Kidney (tissue), 14 donors: Measurements from ENCODE around the gene SCRG1. TPM values are rescaled to one million over a fixed set of nuclear protein-coding genes. Genes with fewer than 3 reads are reported as not detected.

Experiments
- DNase-seq, 5 donors: peaks; one replicate each; pipeline ENCODE4 v3.0.0-alpha.2; 2013 to 2020
- FAIRE-seq: peaks from 2 replicates; lab custom pipeline; 2012; peaks lifted over from hg19 to GRCh38; lab: Jason Lieb, UNC
- H3K27ac ChIP-seq, 2 donors: one replicate each; pipeline ENCODE4 v1.7.0; 2013; ENCODE audit warnings: low read depth in 2 of 2, low read length in 2 of 2, inconsistent platforms in 1 of 2
- H3K27me3 ChIP-seq: one replicate; pipeline ENCODE4 v1.7.1; 2013; ENCODE audit warnings: low read length, inconsistent platforms; ENCODE audit not compliant: control insufficient read depth, insufficient read depth
- H3K36me3 ChIP-seq, 3 donors: one replicate each; pipeline versions ENCODE4 v1.7.0 to v1.7.1; 2013; ENCODE audit warnings: low read length in 3 of 3, control low read depth in 1 of 3, inconsistent platforms in 1 of 3; ENCODE audit not compliant: insufficient read depth in 3 of 3, control insufficient read depth in 2 of 3
- H3K4me1 ChIP-seq, 3 donors: one replicate each; pipeline versions ENCODE4 v1.7.0 to v1.7.1; 2013; ENCODE audit warnings: low read length in 3 of 3, inconsistent platforms in 1 of 3, low read depth in 1 of 3; ENCODE audit not compliant: control insufficient read depth in 2 of 3, insufficient read depth in 2 of 3
- H3K4me3 ChIP-seq, 3 donors: one replicate each; pipeline versions ENCODE4 v1.7.0 to v1.8.1; 2013; ENCODE audit warnings: low read length in 3 of 3, control low read depth in 1 of 3, inconsistent platforms in 1 of 3
- H3K9ac ChIP-seq, 3 donors: one replicate each; pipeline versions ENCODE4 v1.7.0 to v1.7.1; 2013; ENCODE audit warnings: low read length in 3 of 3, control low read depth in 1 of 3, inconsistent platforms in 1 of 3
- H3K9me3 ChIP-seq, 3 donors: one replicate each; pipeline versions ENCODE4 v1.7.0 to v1.7.1; 2013; ENCODE audit warnings: low read length in 3 of 3, control low read depth in 1 of 3, inconsistent platforms in 1 of 3; ENCODE audit not compliant: control insufficient read depth in 2 of 3, insufficient read depth in 1 of 3
- CTCF ChIP-seq: IDR thresholded peaks from 3 replicates; pipeline ENCODE4 v1.5.1; 2012; ENCODE audit warnings: mild to moderate bottlenecking, moderate library complexity, borderline replicate concordance; ENCODE audit not compliant: insufficient read depth; ENCODE audit errors: extremely low read depth
- intact Hi-C: fragments of 100-400 bp; cut with DNase I; formaldehyde crosslinking; loops from one replicate; pipeline ENCODE4 v1.11.1; 2022
- polyA plus RNA-seq: library from polyadenylated mRNA; stranded (reverse); fragments of 350-450 nt; fragmentation: Illumina TruSeq; extraction: RNeasy Lipid Tissue Mini Kit (QIAGEN cat#74804); gene quantifications from one replicate; pipeline ENCODE4 v1.2.3, GENCODE V29; 2014; ENCODE audit warnings: low read depth, low replicate concordance; ENCODE audit not compliant: insufficient read depth
- total RNA-seq: library from RNA; stranded (reverse); fragmentation: NEBNext Ultra II Directional; extraction: Animal tissue kit (Norgen Biotek cat#: 25700); gene quantifications from one replicate; pipeline ENCODE4 v1.2.1, GENCODE V29; 2021
- donor health status: control.
- donor health status: control.
- donor health status: control.
- donor health status: control.
- donor health status: control.
- donor health status: DM: yes; HTN: yes; CAD: no.
- donor health status: Normal renal cell carcinoma (clear cell type).

SCRG1 gene
- total and polyA plus RNA-seq, 2 donors from 2014 or later: 0.11 to 1.6 TPM

GRCh38 chr4:173380987-173381386 lies 17.9 kb downstream of the SCRG1 start:
- no peaks in the 10 kb centered on the region for H3K27me3 ChIP-seq
- intact Hi-C loops: no loop called here
- no peaks in the 10 kb centered on the region for H3K4me1 ChIP-seq
- H3K9me3 ChIP-seq: no peaks in the 10 kb centered on the region
- DNase-seq (no peak), FAIRE-seq (no peak)
- H3K9ac ChIP-seq: no peak overlapping the region
- no peak overlapping the region for H3K4me3 ChIP-seq
- H3K36me3 ChIP-seq: no peaks in the 10 kb centered on the region
- TF ChIP-seq CTCF: no peak
- H3K27ac ChIP-seq: no peak overlapping the region

- no peak for TF ChIP-seq CTCF
- Histone ChIP-seq H3K27me3 (no peaks in the 10 kb centered on the region), H3K4me3 (no peak overlapping the region), H3K9me3 (no peaks in the 10 kb centered on the region), H3K36me3 (no peaks in the 10 kb centered on the region), H3K9ac (no peak overlapping the region), H3K4me1 (no peaks in the 10 kb centered on the region), H3K27ac (no peak overlapping the region)
- FAIRE-seq: no peak
- no peak for DNase-seq
- intact Hi-C loops: no loop called here
These were observed 19.0 kb downstream of the SCRG1 start for GRCh38 chr4:173379929-173380328.

- Histone ChIP-seq H3K4me3 (no peak overlapping the region), H3K4me1 (no peaks in the 10 kb centered on the region), H3K9me3 (no peaks in the 10 kb centered on the region), H3K27ac (no peak overlapping the region), H3K27me3 (no peaks in the 10 kb centered on the region), H3K9ac (no peak overlapping the region), H3K36me3 (no peaks in the 10 kb centered on the region)
- DNase-seq: no peak
- no peak for FAIRE-seq
- intact Hi-C loops: no loop called here
- no peak for TF ChIP-seq CTCF
These were observed 24.3 kb downstream of the SCRG1 start for GRCh38 chr4:173374588-173374987.
